Fibroblast of skin of abdomen (primary cell): ENCODE measurements around the gene PIK3AP1.
A peak's percentile ranks its signal among the peaks of the same experiment; 100 is the strongest.

Experiments used
- DNase-seq: peaks from one replicate; pipeline ENCODE4 v3.0.0-alpha.2; 2013

PIK3AP1 gene

GRCh38 chr10:96642530-96642929, 77.8 kb downstream of the PIK3AP1 start:
- no peak for DNase-seq

- no peak for DNase-seq
Observed at GRCh38 chr10:96641396-96642295, 78.7 kb downstream of the PIK3AP1 start.

GRCh38 chr10:96639899-96640298, 80.4 kb downstream of the PIK3AP1 start:
- DNase-seq = no peak

- no peak for DNase-seq
Observed at GRCh38 chr10:96638696-96639095, 81.6 kb downstream of the PIK3AP1 start.

GRCh38 chr10:96638120-96638519, 82.2 kb downstream of the PIK3AP1 start:
- no peak for DNase-seq

GRCh38 chr10:96637709-96638108, 82.6 kb downstream of the PIK3AP1 start:
- DNase-seq = no peak

- no peak for DNase-seq
Observed at GRCh38 chr10:96636551-96636950, 83.8 kb downstream of the PIK3AP1 start.

GRCh38 chr10:96632974-96633710, 87.2 kb downstream of the PIK3AP1 start:
- no peak for DNase-seq

- no peak for DNase-seq
Observed at GRCh38 chr10:96627292-96627691, 93.0 kb downstream of the PIK3AP1 start.

- no peak for DNase-seq
Observed at GRCh38 chr10:96626795-96627194, 93.5 kb downstream of the PIK3AP1 start.

- no peak for DNase-seq
Observed at GRCh38 chr10:96625173-96625572, 95.1 kb downstream of the PIK3AP1 start.

GRCh38 chr10:96622013-96622787, 98.1 kb downstream of the PIK3AP1 start:
- no peak for DNase-seq

GRCh38 chr10:96619796-96620773, 100.2 kb downstream of the PIK3AP1 start:
- peak; percentile 10 for DNase-seq

GRCh38 chr10:96619120-96619519, 101.2 kb downstream of the PIK3AP1 start:
- no peak for DNase-seq

GRCh38 chr10:96618653-96619052, 101.7 kb downstream of the PIK3AP1 start:
- DNase-seq = no peak

- DNase-seq = no peak
Observed at GRCh38 chr10:96616961-96617360, 103.4 kb downstream of the PIK3AP1 start.

- DNase-seq = peak; percentile 96
Observed at GRCh38 chr10:96614515-96614914, 105.8 kb downstream of the PIK3AP1 start.

- peak; percentile 18 for DNase-seq
Observed at GRCh38 chr10:96613576-96613975, 106.7 kb downstream of the PIK3AP1 start.

GRCh38 chr10:96612055-96612830, 108.1 kb downstream of the PIK3AP1 start:
- DNase-seq = no peak

GRCh38 chr10:96610817-96611216, 109.5 kb downstream of the PIK3AP1 start:
- DNase-seq = no peak

GRCh38 chr10:96609510-96609909, 110.8 kb downstream of the PIK3AP1 start:
- DNase-seq = no peak
